Endothelial cell of umbilical vein (primary cell): ENCODE results near the gene LIMD2. TPM values are rescaled to one million over a fixed set of nuclear protein-coding genes. Genes with fewer than 3 reads are reported as not detected.

Experiments
- BruUV-seq: library from RNA; stranded (reverse); fragments of 400-500 nt; replicated peaks from 2 replicates; lab custom pipeline; 2021; lab: Mats Ljungman, UMichigan
- CTCF ChIA-PET: fragments of 300-600, 350-600 bp; sonication (Branson Sonifier 250); formaldehyde crosslinking; loops from one replicate; lab custom pipeline; 2021; ENCODE audit warnings: antibody characterized with exemption, inconsistent platforms; lab: Charles Lee
- POLR2A ChIA-PET: fragments of 300-600, 350-600 bp; sonication (Branson Sonifier 250); formaldehyde crosslinking; loops from one replicate; lab custom pipeline; 2021; ENCODE audit warnings: antibody characterized with exemption, inconsistent platforms; lab: Charles Lee
- DNase-seq: peaks from one replicate; pipeline ENCODE4 v3.0.0-alpha.2; 2011; ENCODE audit warnings: low read depth, low spot score
- FAIRE-seq: peaks from 2 replicates; lab custom pipeline; 2011; peaks lifted over from hg19 to GRCh38; lab: Jason Lieb, UNC
- H2AFZ ChIP-seq: 2 replicates; pipeline ENCODE4 v1.6.0; 2012; ENCODE audit warnings: low read depth, low read length, control low read depth, inconsistent platforms
- H3K27ac ChIP-seq: 2 replicates; pipeline ENCODE4 v1.5.1; 2011; ENCODE audit warnings: low read depth, mild to moderate bottlenecking, control low read depth, low read length, moderate library complexity; ENCODE audit not compliant: insufficient read depth
- H3K27me3 ChIP-seq, 2 experiments: 2 replicates each; pipeline versions ENCODE4 v1.6.0 to v1.6.1; 2011; ENCODE audit warnings: low read length in 2 of 2, mixed read lengths in 1 of 2; ENCODE audit not compliant: control insufficient read depth in 2 of 2, insufficient read depth in 2 of 2
- H3K36me3 ChIP-seq, 2 experiments: 2 replicates in 1 of 2; 3 replicates in 1 of 2; pipeline ENCODE4 v1.5.1; 2011; ENCODE audit warnings: low read length in 2 of 2, mild to moderate bottlenecking in 1 of 2, moderate library complexity in 1 of 2; ENCODE audit not compliant: control insufficient read depth in 2 of 2, insufficient read depth in 2 of 2; ENCODE audit errors: extremely low read depth in 1 of 2
- H3K4me1 ChIP-seq: 3 replicates; pipeline ENCODE4 v1.5.1; 2011; ENCODE audit warnings: mild to moderate bottlenecking, low read length; ENCODE audit not compliant: control insufficient read depth, insufficient read depth; ENCODE audit errors: extremely low read depth
- H3K4me2 ChIP-seq: 2 replicates; pipeline ENCODE4 v1.6.1; 2011; ENCODE audit warnings: low read length, control low read depth, mixed read lengths; ENCODE audit not compliant: insufficient read depth
- H3K4me3 ChIP-seq, 3 experiments: fragments of 200-600 bp in 1 of 3; sonication (generic), shearing (Covaris generic) in 1 of 3; replicated peaks in 1 of 3; 2 replicates each; pipeline ENCODE4 v1.5.1; 2011 to 2016; ENCODE audit warnings: control low read depth in 3 of 3, low read length in 3 of 3, mild to moderate bottlenecking in 2 of 3, inconsistent platforms in 1 of 3, low read depth in 1 of 3, moderate library complexity in 1 of 3; ENCODE audit not compliant: insufficient read depth in 1 of 3
- H3K79me2 ChIP-seq: 2 replicates; pipeline ENCODE4 v1.6.0; 2012; ENCODE audit warnings: low read length, inconsistent platforms; ENCODE audit not compliant: control insufficient read depth, insufficient read depth
- H3K9ac ChIP-seq: replicated peaks from 2 replicates; pipeline ENCODE3; 2011; ENCODE audit warnings: low read length, control low read depth; ENCODE audit not compliant: insufficient read depth; ENCODE audit errors: extremely low read depth
- H3K9me1 ChIP-seq: replicated peaks from 3 replicates; pipeline ENCODE4 v1.6.0; 2011; ENCODE audit warnings: mild to moderate bottlenecking, low read length; ENCODE audit not compliant: control insufficient read depth, insufficient read depth; ENCODE audit errors: extremely low read depth
- H3K9me3 ChIP-seq: replicated peaks from 2 replicates; pipeline ENCODE4 v1.5.1; 2012; ENCODE audit warnings: low read length, inconsistent platforms; ENCODE audit not compliant: control insufficient read depth, insufficient read depth
- H4K20me1 ChIP-seq: replicated peaks from 2 replicates; pipeline ENCODE3; 2011; ENCODE audit warnings: mild to moderate bottlenecking, low read length; ENCODE audit not compliant: control insufficient read depth, insufficient read depth; ENCODE audit errors: extremely low read depth
- CTCF ChIP-seq, 2 donors: IDR thresholded peaks; 1 replicate in 1 of 2; 2 replicates in 1 of 2; pipeline ENCODE4 v1.5.1; 2011; ENCODE audit warnings: low read length in 2 of 2, mild to moderate bottlenecking in 2 of 2, moderate library complexity in 2 of 2, control low read depth in 1 of 2, inconsistent platforms in 1 of 2, low read depth in 1 of 2; ENCODE audit not compliant: insufficient read depth in 1 of 2; ENCODE audit errors: extremely low read depth in 1 of 2
- EZH2 ChIP-seq: IDR thresholded peaks from 2 replicates; pipeline ENCODE4 v1.6.1; 2012; ENCODE audit warnings: borderline replicate concordance, low read depth, mild to moderate bottlenecking, moderate library complexity, low read length, inconsistent platforms; ENCODE audit not compliant: severe bottlenecking
- FOS ChIP-seq: IDR thresholded peaks from 2 replicates; pipeline ENCODE4 v1.6.1; 2011; ENCODE audit warnings: mild to moderate bottlenecking, low read length, moderate library complexity, borderline replicate concordance; ENCODE audit not compliant: insufficient read depth
- GATA2 ChIP-seq: IDR thresholded peaks from 2 replicates; pipeline ENCODE4 v1.7.0; 2011; ENCODE audit warnings: low read depth, mild to moderate bottlenecking, moderate library complexity, mixed read lengths, low read length; ENCODE audit not compliant: insufficient read length, insufficient read depth
- JUN ChIP-seq: IDR thresholded peaks from 2 replicates; pipeline ENCODE4 v1.6.1; 2011; ENCODE audit warnings: borderline replicate concordance, low read depth; ENCODE audit not compliant: insufficient read length, insufficient read depth
- MAX ChIP-seq: IDR thresholded peaks from 2 replicates; pipeline ENCODE4 v1.6.1; 2011; ENCODE audit not compliant: insufficient read depth, insufficient read length
- MYC ChIP-seq: IDR thresholded peaks from one replicate; pipeline ENCODE4 v1.6.1; 2011; ENCODE audit warnings: mild to moderate bottlenecking, low read depth, low read length
- POLR2A ChIP-seq: IDR thresholded peaks from 2 replicates; pipeline ENCODE4 v1.6.1; 2012; ENCODE audit warnings: low read depth, mild to moderate bottlenecking, control low read depth, low read length
- POLR2AphosphoS5 ChIP-seq: IDR thresholded peaks from 2 replicates; pipeline ENCODE4 v1.6.1; 2012; ENCODE audit warnings: low read depth, mild to moderate bottlenecking, control low read depth, low read length, moderate library complexity; ENCODE audit not compliant: insufficient read depth
- dilution Hi-C: fragments of 300-500 bp; cut with MboI; formaldehyde crosslinking; loops from one replicate; pipeline ENCODE4 v1.15.0; 2019; ENCODE audit warnings: low sequenced_read_pairs; ENCODE audit not compliant: extremely low pct_ligation_motif_present
- intact Hi-C: fragments of 100-400 bp; cut with micrococcal nuclease; formaldehyde crosslinking; loops from one replicate; pipeline ENCODE4 v1.10.0; 2022
- polyA plus RNA-seq, 4 experiments: library from polyadenylated mRNA; depleted of rRNA in 3 of 4; stranded (reverse) in 3 of 4; unstranded in 1 of 4; fragments of >200 nt; gene quantifications; 2 replicates each; pipeline versions ENCODE4 v1.2.1 to v1.2.3, GENCODE V29; 2011 to 2012; ENCODE audit warnings: missing spikeins in 1 of 4
- total RNA-seq: library from RNA; stranded (reverse); gene quantifications from 2 replicates; pipeline ENCODE4 v1.2.3, GENCODE V29; 2021

The LIMD2 gene
- total and polyA plus RNA-seq, 2 donors (not counting 3 experiments of a cell fraction or from before 2014, with no cell fraction given), result 69.0 to 83.9 TPM

DNA sequence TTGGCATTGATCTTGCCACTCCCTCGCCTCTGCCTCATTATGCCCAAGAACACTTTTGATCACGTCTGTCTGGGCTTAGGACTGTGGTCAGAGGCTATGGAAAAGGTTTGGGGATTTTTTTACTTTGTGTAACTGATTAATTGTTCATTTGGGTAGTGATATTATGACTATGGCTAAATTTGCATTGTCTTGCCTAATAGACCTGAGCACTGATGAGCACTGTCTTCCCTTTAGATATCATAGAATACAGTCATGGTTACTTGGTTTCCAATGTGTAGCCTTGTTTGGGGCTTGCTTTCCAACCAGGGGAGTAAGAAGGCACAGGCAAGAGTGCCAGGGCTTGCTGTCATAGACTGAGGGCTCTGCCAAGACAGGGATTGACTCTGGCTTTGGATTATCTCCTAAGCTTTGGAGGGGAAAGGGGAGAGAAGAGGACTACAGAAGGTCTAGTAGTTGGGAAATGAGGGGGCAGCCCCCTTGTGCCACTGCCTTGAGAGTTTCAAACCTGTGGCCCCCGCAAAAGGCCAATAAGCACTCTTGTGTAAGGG lies 13.7 kb downstream of the LIMD2 start:
- Histone ChIP-seq H3K9me3 (no peaks in the 10 kb centered on the region), H3K27me3 (no peaks in the 10 kb centered on the region), H3K27ac (no peak overlapping the region), H3K4me2 (no peak overlapping the region), H3K4me1 (peaks cover 6% of the 10 kb centered on the region), H3K4me3 (no peak overlapping the region), H3K9ac (no peak overlapping the region), H3K9me1 (no peaks in the 10 kb centered on the region), H3K79me2 (no peaks in the 10 kb centered on the region), H2AFZ (no peak overlapping the region), H3K36me3 (peaks cover 13 to 53% of the 10 kb centered on the region in 2 experiments), H4K20me1 (no peaks in the 10 kb centered on the region)
- intact Hi-C loops, result no loop called here
- no peak for DNase-seq
- CTCF ChIA-PET, result no interaction called here
- BruUV-seq, result no TSS peak
- FAIRE-seq, result no peak
- POLR2A ChIA-PET, result no interaction called here
- dilution Hi-C loops, result no loop called here
- TF ChIP-seq MYC (no peak), FOS (no peak), POLR2A (no peak), EZH2 (no peak), GATA2 (no peak), MAX (no peak), JUN (no peak)

- no peaks in the 10 kb centered on the region for H3K79me2 ChIP-seq
- intact Hi-C loops, result no loop called here
- no peak overlapping the region for H3K4me2 ChIP-seq
- no peak overlapping the region for H3K9ac ChIP-seq
- peaks cover 12% of the 10 kb centered on the region for H3K4me1 ChIP-seq
- no peak for FAIRE-seq
- ChIA-PET POLR2A (no interaction called here), CTCF (interaction anchor here (1.1 kb wide), 1 partner anchor 12 kb away, joined by 3 read pairs; no protein-coding TSS in a partner anchor)
- TF ChIP-seq CTCF (IDR thresholded peaks at IDR 0.05; ENCODE audit: extremely low read depth in 1 of 2, insufficient read depth in 1 of 2, low read depth in 1 of 2, low read length in 2 of 2) (no peak), MYC (no peak), MAX (no peak), POLR2A (no peak), JUN (no peak), GATA2 (no peak), POLR2AphosphoS5 (no peak), FOS (no peak), EZH2 (no peak)
- H3K27me3 ChIP-seq, result no peaks in the 10 kb centered on the region
- dilution Hi-C loops, result no loop called here
- no peak overlapping the region for H3K4me3 ChIP-seq
- no peaks in the 10 kb centered on the region for H3K9me1 ChIP-seq
- no peak overlapping the region for H2AFZ ChIP-seq
- H3K36me3 ChIP-seq, result peaks cover 11 to 47% of the 10 kb centered on the region in 2 experiments
- no peaks in the 10 kb centered on the region for H3K9me3 ChIP-seq
- H3K27ac ChIP-seq, result no peak overlapping the region
- DNase-seq, result no peak
- BruUV-seq, result no TSS peak
- no peaks in the 10 kb centered on the region for H4K20me1 ChIP-seq
These were observed 14.3 kb downstream of the LIMD2 start for GRCh38 chr17:63685578-63685977.
